ENCODE results near the gene USP2.

Gene USP2

GRCh38 chr11:119345685-119346084, 35.8 kb downstream of the USP2 start:
- Mint-ChIP-seq H3K9me3 (no peaks in the 10 kb centered on the region), H3K27me3 (ENCODE audit: low read depth) (peaks cover 70% of the 10 kb centered on the region), H3K4me3 (no peak overlapping the region), H3K27ac (no peak overlapping the region), H3K36me3 (ENCODE audit: low read depth) (no peaks in the 10 kb centered on the region), H3K4me1 (peaks cover 20% of the 10 kb centered on the region)
- TF ChIP-seq CTCF (IDR thresholded peaks at IDR 0.05; ENCODE audit: unreplicated experiment in 3 of 3), result no peak

GRCh38 chr11:119344291-119345010, 37.0 kb downstream of the USP2 start:
- Mint-ChIP-seq H3K27me3 (ENCODE audit: low read depth) (peaks cover 68% of the 10 kb centered on the region), H3K4me1 (peaks cover 21% of the 10 kb centered on the region), H3K27ac (no peak overlapping the region), H3K4me3 (no peak overlapping the region), H3K9me3 (no peaks in the 10 kb centered on the region), H3K36me3 (ENCODE audit: low read depth) (no peaks in the 10 kb centered on the region)
- TF ChIP-seq CTCF (IDR thresholded peaks at IDR 0.05; ENCODE audit: unreplicated experiment in 3 of 3), result no peak

- TF ChIP-seq CTCF (IDR thresholded peaks at IDR 0.05; ENCODE audit: unreplicated experiment in 3 of 3), result no peak
- H3K4me3 Mint-ChIP-seq, result no peak overlapping the region
- H3K4me1 Mint-ChIP-seq, result peaks cover 28% of the 10 kb centered on the region
- no peaks in the 10 kb centered on the region for H3K9me3 Mint-ChIP-seq
- no peaks in the 10 kb centered on the region for H3K36me3 Mint-ChIP-seq (ENCODE audit: low read depth)
- no peak overlapping the region for H3K27ac Mint-ChIP-seq
- H3K27me3 Mint-ChIP-seq (ENCODE audit: low read depth), result peaks cover 75% of the 10 kb centered on the region
These were observed 37.8 kb downstream of the USP2 start for GRCh38 chr11:119343726-119344125.

DNA sequence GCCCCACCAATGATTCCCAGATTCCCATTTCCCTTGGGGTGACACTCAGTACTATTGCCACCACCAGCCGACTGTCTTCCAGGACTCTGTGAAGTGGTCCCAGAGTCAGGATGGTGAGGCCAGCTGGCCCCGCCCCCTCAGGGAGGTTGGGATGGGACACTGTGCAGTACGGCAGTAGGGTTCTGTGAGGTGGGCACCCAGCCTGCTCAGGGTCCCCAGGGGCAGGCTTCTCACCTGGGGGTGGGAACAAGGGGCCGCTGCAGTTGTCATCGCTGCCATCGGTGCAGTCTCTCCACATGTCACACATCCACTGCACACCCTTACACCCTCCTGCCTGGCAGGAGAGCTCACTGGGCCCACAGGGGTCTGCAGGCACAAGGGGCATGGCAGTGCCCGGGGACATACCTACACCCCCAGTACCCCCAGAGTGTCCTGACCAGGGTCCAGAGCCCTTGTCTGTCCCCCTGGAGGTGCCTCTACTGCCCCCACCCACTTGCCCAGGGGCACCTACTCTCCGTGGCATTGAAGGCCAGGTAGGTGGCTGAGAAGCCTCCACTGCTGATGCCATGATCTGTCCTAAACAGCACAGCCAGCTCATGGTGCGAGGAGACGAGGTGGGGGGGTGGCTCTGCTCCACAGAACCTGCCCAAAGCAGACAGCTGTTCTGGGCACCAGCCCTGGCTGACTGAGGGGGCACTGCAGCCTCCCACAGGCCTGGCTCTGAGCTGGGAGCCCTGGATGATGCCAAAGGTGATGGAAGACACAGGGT, 38.9 kb downstream of the USP2 start:
- Mint-ChIP-seq H3K9me3 (no peaks in the 10 kb centered on the region), H3K4me1 (peaks cover 31% of the 10 kb centered on the region), H3K27me3 (ENCODE audit: low read depth) (peaks cover 72% of the 10 kb centered on the region), H3K36me3 (ENCODE audit: low read depth) (no peaks in the 10 kb centered on the region), H3K27ac (no peak overlapping the region), H3K4me3 (peak overlapping the region in 2 of 3 experiments; percentile 54 to 56)
- no peak for TF ChIP-seq CTCF (IDR thresholded peaks at IDR 0.05; ENCODE audit: unreplicated experiment in 3 of 3)

- Mint-ChIP-seq H3K9me3 (no peaks in the 10 kb centered on the region), H3K4me1 (peaks cover 32% of the 10 kb centered on the region)
These were observed 39.5 kb downstream of the USP2 start for GRCh38 chr11:119342023-119342300.

More at GRCh38 chr11:119342023-119342300, 39.5 kb downstream of the USP2 start:
- peak overlapping the region in 2 of 3 experiments; percentile 54 to 56 for H3K4me3 Mint-ChIP-seq
- peaks cover 66% of the 10 kb centered on the region for H3K27me3 Mint-ChIP-seq (ENCODE audit: low read depth)
- no peaks in the 10 kb centered on the region for H3K36me3 Mint-ChIP-seq (ENCODE audit: low read depth)
- no peak for TF ChIP-seq CTCF (IDR thresholded peaks at IDR 0.05; ENCODE audit: unreplicated experiment in 3 of 3)
- no peak overlapping the region for H3K27ac Mint-ChIP-seq
